K562 treated with DMSO at 1 percent for 12 hours (cell line): ENCODE measurements around the gene HEBP1. TPM values are rescaled to one million over a fixed set of nuclear protein-coding genes. Genes with fewer than 3 reads are reported as not detected.

Source experiments
- total RNA-seq: library from RNA; unstranded; fragments of 300-600 nt; gene quantifications from 2 replicates; pipeline ENCODE4 v1.2.3, GENCODE V29; 2022; ENCODE audit not compliant: insufficient read depth

HEBP1 gene, protein sequence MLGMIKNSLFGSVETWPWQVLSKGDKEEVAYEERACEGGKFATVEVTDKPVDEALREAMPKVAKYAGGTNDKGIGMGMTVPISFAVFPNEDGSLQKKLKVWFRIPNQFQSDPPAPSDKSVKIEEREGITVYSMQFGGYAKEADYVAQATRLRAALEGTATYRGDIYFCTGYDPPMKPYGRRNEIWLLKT
- total RNA-seq: 14.7 and 16.0 TPM in 2 replicates

DNA sequence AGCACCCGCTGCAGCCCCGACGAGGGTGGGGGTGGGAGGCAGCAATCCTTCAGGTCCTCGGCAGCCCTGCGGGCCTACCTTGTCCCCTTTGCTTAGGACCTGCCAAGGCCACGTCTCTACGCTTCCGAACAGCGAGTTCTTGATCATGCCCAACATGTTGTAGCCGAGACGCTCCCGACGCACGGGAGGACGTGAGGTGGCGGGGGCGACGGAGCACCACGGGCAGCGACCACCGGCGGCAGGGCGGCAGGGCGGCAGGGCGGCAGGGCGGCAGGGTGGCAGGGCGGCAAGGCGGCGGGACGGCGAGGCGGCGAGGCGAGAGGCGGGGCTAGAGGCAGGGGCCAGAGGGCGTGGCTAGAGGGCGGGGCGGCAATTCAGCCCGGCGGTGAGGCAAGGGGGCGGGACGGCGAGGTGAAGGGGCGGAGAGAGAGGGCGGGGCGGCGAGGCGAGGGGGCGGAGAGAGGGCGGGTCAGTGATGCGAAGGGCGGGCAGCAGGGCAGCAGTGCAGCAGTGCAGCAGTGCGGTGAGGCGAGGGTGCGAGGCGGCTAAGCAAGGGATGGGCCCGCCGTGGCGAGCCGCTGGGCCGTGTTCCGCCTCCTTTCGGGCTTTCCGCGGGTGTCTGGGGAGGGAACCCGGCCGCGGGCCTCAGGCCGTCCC is at the start of gene HEBP1:
HEBP1 (minus strand) TSS at position 307 of the 657 bp plus-strand sequence; CDS start at position 156, 151 bp downstream.

DNA sequence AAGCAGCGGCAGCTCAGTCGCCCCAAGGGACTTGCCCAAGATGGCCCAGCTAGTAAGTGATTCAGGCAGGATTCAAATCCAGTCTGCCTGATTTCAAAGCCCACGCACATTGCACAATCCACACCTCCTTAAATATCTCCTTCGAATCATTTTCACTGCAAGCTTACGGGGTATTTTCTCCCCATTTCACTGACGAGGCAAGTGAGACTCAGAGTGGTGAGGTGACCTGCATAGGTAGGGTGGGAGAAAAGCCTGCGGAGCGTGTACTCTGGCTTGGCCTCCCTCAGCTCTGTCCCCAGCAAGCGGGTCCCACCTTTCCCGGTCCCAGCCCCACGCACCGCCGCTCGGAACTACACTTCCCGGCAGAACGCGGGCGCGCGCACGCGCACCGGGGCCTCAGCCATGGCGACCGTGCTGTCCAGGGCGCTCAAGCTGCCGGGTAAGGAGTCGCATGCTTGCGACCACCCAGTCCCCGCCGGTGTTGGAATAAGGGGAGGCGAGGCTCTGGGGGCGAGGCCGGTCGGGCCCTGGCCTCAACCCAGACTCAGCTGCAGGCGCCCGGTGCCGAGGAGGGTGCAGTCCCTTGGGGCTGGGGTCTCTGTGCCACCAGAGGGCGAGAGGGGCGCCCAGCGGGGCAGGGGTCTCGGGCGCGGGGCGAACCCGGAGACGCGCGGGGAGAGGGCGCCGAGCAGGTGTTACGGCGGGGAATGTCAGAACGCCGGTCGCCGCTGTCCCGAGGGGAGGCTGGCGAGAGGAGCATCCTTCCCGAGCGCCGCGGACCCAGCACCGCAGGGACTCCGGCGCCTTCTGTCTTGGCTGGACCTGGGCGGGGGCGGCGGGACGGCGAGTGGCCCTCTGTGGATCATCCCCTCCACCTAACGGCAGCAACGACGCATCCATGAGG is 44.2 kb upstream of the HEBP1 start, which contains the start of gene FAM234B:
FAM234B (plus strand) TSS at position 380 of the 904 bp plus-strand sequence; CDS start at position 403, 23 bp downstream.

DNA sequence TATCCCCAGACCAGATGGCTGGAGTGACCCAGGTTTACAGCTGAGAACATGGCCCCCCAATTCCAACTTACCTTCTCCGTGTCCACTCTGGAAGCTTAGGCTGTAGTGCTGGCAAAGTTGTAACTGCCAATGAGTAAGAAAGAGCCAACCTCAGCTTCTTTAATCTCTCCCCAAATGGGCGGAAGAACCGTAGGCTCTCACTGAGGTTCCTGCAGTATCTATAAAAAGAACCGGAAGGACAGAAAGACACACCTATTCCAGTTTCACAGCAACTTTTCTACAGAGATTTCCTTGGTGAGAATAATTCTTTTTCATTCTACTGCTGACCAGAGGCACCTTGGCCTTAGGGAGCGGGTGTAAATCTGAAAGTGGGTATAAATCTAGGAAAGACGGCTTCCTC is 48.0 kb downstream of the HEBP1 start, which contains the start of gene GPRC5D:
GPRC5D (minus strand) TSS at position 135 of the 400 bp plus-strand sequence. CDS start 1,786 bp downstream, outside the sequence.

Other genes with a start within 250 kb of the HEBP1 start
- 0.22 and 3.3 TPM in 2 replicates for gene APOLD1, start 214.6 kb downstream of the HEBP1 start, total RNA-seq
- gene DDX47, start 186.9 kb downstream of the HEBP1 start, total RNA-seq: 17.1 and 28.1 TPM in 2 replicates
- not detected in 2 replicates for gene GPRC5A, start 108.7 kb downstream of the HEBP1 start, total RNA-seq
- gene GPRC5D, start 48.1 kb downstream of the HEBP1 start, total RNA-seq: not detected in 2 replicates
- 1.6 and 4.1 TPM in 2 replicates for gene FAM234B, start 44.1 kb upstream of the HEBP1 start, total RNA-seq
- not detected in 2 replicates for gene GSG1, start 103.4 kb upstream of the HEBP1 start, total RNA-seq
- gene EMP1, start 196.5 kb upstream of the HEBP1 start, total RNA-seq: not detected in 2 replicates